ENCODE measurements around the gene POC1B.

Gene POC1B

GRCh38 chr12:89523843-89524540 is 1.9 kb downstream of the POC1B start:
- Histone ChIP-seq H3K4me1 (ENCODE audit: insufficient read depth, low read length, severe bottlenecking) (peaks cover 46% of the 10 kb centered on the region), H2AFZ (ENCODE audit: low read length) (no peak overlapping the region; the same call in 1 of the 2 replicates), H3K9ac (ENCODE audit: low read length) (peak overlapping the region; percentile 78), H3K9me2 (ENCODE audit: low read depth, low read length) (no peaks in the 10 kb centered on the region), H3K36me3 (ENCODE audit: insufficient read depth, low read length) (peaks cover 9% of the 10 kb centered on the region), H3F3A (ENCODE audit: insufficient read depth, low read length) (peaks cover 10% of the 10 kb centered on the region), H3K27me3 (ENCODE audit: insufficient read depth, low read length) (no peaks in the 10 kb centered on the region), H3K79me2 (ENCODE audit: insufficient read depth, low read length) (0 out of 2 replicates have a peak, but pooled peaks cover 6% of the 10 kb centered on the region), H4K20me1 (ENCODE audit: insufficient read depth, low read length) (no peaks in the 10 kb centered on the region), H3K27ac (ENCODE audit: low read depth, low read length, poor library complexity, severe bottlenecking) (no peak overlapping the region), H3K4me3 (ENCODE audit: low read depth, low read length, poor library complexity, severe bottlenecking) (peak overlapping the region; percentile 91), H3K9me3 (ENCODE audit: low read length) (no peaks in the 10 kb centered on the region), H3K4me2 (ENCODE audit: low read length) (peak overlapping the region; percentile 90)
- TF ChIP-seq CTCF (IDR thresholded peaks at IDR 0.05; ENCODE audit: low read length): no peak
- no peak for TF ChIP-seq EZH2 (IDR thresholded peaks at IDR 0.05; ENCODE audit: borderline replicate concordance, low read length)

- H3K4me2 ChIP-seq (ENCODE audit: low read length): peak overlapping the region; percentile 90; the same call in 1 of the 2 replicates
- peaks cover 40% of the 10 kb centered on the region for H3K4me1 ChIP-seq (ENCODE audit: insufficient read depth, low read length, severe bottlenecking)
- H3K9ac ChIP-seq (ENCODE audit: low read length): no peak overlapping the region; the same call in 1 of the 2 replicates
- H3K9me2 ChIP-seq (ENCODE audit: low read depth, low read length): no peaks in the 10 kb centered on the region
- no peak overlapping the region for H2AFZ ChIP-seq (ENCODE audit: low read length)
- H3K9me3 ChIP-seq (ENCODE audit: low read length): no peaks in the 10 kb centered on the region
- H3K27me3 ChIP-seq (ENCODE audit: insufficient read depth, low read length): no peaks in the 10 kb centered on the region
- no peak overlapping the region for H3K27ac ChIP-seq (ENCODE audit: low read depth, low read length, poor library complexity, severe bottlenecking)
- H3K4me3 ChIP-seq (ENCODE audit: low read depth, low read length, poor library complexity, severe bottlenecking): peak overlapping the region; percentile 91
- peaks cover 9% of the 10 kb centered on the region for H3K36me3 ChIP-seq (ENCODE audit: insufficient read depth, low read length)
- no peaks in the 10 kb centered on the region for H4K20me1 ChIP-seq (ENCODE audit: insufficient read depth, low read length)
- 0 out of 2 replicates have a peak, but pooled peaks cover 6% of the 10 kb centered on the region for H3K79me2 ChIP-seq (ENCODE audit: insufficient read depth, low read length)
- TF ChIP-seq CTCF (IDR thresholded peaks at IDR 0.05; ENCODE audit: low read length) (no peak), EZH2 (IDR thresholded peaks at IDR 0.05; ENCODE audit: borderline replicate concordance, low read length) (no peak)
- H3F3A ChIP-seq (ENCODE audit: insufficient read depth, low read length): peaks cover 10% of the 10 kb centered on the region
Observed at GRCh38 chr12:89523393-89523792, 2.5 kb downstream of the POC1B start.

- Histone ChIP-seq H2AFZ (ENCODE audit: low read length) (no peak overlapping the region), H3K79me2 (ENCODE audit: insufficient read depth, low read length) (0 out of 2 replicates have a peak, but pooled peaks cover 6% of the 10 kb centered on the region), H3K9me3 (ENCODE audit: low read length) (no peaks in the 10 kb centered on the region), H3F3A (ENCODE audit: insufficient read depth, low read length) (peaks cover 2% of the 10 kb centered on the region; the same call in 1 of the 2 replicates), H3K27me3 (ENCODE audit: insufficient read depth, low read length) (no peaks in the 10 kb centered on the region), H4K20me1 (ENCODE audit: insufficient read depth, low read length) (no peaks in the 10 kb centered on the region), H3K9ac (ENCODE audit: low read length) (no peak overlapping the region), H3K4me2 (ENCODE audit: low read length) (peak overlapping the region; percentile 35), H3K4me1 (ENCODE audit: insufficient read depth, low read length, severe bottlenecking) (peaks cover 33% of the 10 kb centered on the region), H3K9me2 (ENCODE audit: low read depth, low read length) (no peaks in the 10 kb centered on the region), H3K36me3 (ENCODE audit: insufficient read depth, low read length) (peaks cover 9% of the 10 kb centered on the region), H3K4me3 (ENCODE audit: low read depth, low read length, poor library complexity, severe bottlenecking) (no peak overlapping the region), H3K27ac (ENCODE audit: low read depth, low read length, poor library complexity, severe bottlenecking) (no peak overlapping the region)
- TF ChIP-seq CTCF (IDR thresholded peaks at IDR 0.05; ENCODE audit: low read length) (no peak), EZH2 (IDR thresholded peaks at IDR 0.05; ENCODE audit: borderline replicate concordance, low read length) (no peak)
Observed at GRCh38 chr12:89521364-89522223, 4.3 kb downstream of the POC1B start.

Measured in OCI-LY1 (cell line).